ENCODE results near the gene KRTAP24-1.

KRTAP24-1 gene

DNA sequence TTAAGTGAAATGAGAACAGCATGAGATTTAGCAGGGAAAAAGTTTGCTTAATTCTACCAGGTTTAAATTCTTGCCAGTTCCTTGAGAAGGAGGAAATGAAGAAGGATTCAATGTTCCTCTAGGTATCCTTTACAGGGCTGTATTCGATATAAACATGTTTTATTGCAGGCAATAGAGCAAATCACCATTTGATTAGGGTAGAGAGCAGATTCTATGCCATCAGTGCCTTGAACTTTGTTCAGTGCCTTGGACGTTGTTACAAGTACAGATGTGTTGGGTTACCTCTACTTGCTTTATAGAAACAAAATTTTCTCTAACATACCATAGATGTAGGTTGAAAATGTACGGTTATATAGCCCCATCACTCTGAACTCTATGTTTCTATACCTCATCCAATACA, 48.7 kb downstream of the KRTAP24-1 start:
- no peak for DNase-seq

DNA sequence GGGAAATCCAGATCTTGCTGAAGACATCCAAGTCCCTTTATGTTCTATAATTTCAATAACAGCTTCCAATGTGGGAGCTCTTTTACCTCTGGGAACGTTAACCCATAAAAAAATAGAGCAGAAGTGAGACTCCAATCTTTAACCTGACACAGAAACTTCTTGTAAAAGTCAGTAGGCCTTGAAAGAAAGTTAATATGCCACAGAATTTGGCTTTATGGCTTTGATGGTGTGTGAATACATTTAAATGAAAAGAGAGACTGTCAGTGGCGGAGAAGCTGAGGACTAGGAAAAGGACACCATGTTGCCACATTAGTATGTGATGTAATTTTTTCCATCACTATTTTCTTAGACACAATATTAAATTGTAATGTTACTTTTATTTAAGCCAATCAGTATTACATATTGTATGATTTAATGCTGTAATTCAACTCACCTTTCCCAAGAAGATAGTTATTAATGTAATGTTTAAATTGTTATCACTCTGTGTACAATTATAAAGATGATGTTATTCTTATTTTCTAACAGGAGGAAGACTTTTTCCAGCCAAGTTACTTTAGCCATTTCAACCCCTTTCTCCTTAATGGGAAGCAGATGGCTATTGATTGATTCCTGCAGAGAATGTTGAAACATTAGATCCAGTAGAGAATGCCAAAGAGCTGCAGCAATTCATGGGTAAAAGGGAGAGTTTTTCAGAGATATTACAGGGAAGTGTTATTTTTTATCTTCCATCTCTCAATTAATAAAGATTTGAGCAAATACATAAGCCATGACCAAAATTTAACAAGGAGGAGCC, 49.3 kb downstream of the KRTAP24-1 start:
- DNase-seq = peak; percentile 51

DNA sequence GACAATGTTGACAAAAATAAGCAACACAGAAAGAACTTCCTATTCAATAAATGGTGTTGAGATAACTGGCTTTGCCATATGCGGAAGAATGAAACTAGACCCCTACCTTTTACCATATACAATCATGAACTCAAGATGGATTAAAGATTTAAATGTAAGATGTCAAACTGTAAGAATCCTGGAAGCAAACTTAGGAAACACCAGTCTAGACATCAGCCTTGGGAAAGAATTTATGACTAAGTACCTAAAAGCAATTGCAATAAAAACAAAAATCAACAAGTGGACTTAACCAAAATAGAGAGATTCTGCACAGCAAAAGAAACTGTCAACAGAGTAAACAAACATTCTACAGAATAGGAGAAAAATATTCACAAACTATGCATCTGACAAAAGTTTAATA, 50.7 kb downstream of the KRTAP24-1 start:
- peak; percentile 15 for DNase-seq

Data from fibroblast of skin of abdomen (primary cell).